NCI-H187 (cell line): ENCODE data around the gene ZNF681.
A peak's percentile ranks its signal among the peaks of the same experiment; 100 is the strongest.
"Not testable (repeated sequence)": the region's sequence is repeated elsewhere in the genome, so short reads cannot be mapped to it uniquely, and the experiment has no call there.

Source experiments
- DNase-seq, 2 experiments: peaks; one replicate each; lab custom pipeline; 2025; lab: John Stamatoyannopoulos, UW

Gene ZNF681

DNA sequence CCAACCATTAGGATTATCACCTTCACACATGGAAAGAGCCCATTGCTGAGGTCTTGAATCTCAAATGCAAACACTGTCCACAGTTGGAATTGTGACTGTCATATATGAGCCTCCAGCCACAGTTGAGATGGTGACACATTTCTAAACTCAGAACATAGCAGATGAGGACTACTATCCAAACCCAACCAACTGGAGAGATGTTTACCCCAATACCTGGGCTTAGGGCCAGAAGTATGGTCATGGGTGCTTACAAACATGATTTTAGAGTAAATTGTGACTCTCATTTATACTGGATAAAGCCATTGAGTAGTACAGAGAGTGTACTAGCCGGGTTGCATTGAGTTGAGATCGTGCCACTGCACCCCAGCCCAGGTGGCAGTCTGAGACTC lies 14.0 kb upstream of the ZNF681 start:
- no peak for DNase-seq

DNA sequence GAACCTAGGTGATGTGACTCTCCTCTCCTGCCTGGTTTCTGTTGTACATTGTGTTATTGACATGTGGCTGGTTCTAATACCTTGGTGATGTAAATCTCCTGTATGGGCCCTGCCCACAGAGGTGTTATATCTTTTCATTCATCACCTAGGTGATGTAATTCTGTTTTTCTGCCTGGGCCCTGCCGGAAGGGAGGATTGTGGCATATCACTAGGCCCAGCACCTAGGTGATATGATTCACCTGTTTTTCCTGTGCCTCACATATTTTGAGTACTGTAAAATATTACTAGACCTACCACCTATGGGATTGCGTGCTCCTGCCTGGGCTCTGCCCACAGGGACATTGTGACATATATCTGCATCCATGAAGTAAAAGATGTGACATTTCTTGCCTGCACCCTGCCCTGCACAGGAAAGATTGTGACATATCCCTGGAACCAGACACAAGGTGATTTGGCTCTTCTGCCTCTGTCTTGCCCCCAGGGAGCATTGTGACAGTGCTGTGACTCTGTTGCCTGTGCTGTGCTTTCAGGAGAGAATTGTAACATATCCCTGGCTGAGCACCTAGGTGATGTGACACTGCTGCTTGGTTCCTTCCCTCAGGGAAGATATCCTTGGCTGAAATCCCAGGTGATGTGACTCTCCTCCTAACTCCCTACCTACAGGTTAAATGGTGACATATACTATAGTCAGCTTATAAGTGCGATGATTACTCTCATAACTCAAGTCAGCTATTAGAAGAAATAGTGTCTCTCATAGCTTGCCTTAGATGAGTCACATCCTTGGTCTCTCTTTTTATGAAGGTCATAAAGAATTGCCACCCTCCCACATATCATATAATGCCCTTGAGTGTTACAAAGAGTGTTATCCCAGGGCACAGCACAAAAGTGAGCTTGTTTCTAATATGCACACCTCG lies 13.3 kb upstream of the ZNF681 start:
- no peak for DNase-seq

DNA sequence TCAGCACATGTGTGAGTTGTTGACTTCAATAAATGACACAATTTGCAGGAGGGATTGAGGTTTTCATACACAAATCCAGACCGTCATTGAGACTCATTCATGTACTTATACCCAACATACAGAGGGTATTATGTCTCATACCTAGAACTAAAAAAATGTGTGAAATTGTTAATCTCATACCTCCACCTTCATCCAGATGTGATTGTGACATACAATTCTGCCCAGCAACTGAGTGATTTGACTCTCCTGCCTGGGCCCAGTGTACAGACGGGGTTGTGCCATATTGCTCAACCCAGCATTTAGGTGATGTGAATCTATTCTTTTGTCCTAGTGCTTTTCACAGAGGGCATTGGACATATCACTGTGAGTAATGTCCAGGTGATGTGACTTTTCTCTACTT lies 12.6 kb upstream of the ZNF681 start:
- DNase-seq, result no peak

DNA sequence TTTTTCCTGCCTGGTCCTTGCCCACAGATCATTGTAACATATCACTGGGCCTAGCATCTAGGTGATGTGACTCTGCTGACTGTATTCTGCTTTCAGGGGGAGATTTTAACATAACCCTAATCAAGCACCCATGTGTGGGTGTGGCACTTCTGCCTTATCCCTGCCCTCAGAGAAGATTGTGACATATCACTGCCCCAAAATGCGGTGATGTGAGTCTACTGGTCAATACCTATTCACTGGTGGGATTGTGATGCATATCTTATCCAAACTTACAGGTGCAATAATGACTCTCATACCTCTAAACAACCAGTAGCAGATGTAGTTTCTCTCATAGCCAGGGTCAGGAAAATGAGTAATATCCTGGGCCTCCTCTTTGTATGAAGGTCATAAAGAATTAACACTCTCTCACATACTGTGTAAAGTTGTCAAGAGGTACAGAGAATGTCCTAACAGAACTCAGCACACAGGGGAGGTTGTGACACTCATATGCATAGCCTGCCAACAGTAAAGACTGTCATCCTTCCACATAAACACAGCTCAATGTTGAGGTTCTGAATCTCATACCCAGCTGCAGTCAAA lies 12.1 kb upstream of the ZNF681 start:
- no peak for DNase-seq

DNA sequence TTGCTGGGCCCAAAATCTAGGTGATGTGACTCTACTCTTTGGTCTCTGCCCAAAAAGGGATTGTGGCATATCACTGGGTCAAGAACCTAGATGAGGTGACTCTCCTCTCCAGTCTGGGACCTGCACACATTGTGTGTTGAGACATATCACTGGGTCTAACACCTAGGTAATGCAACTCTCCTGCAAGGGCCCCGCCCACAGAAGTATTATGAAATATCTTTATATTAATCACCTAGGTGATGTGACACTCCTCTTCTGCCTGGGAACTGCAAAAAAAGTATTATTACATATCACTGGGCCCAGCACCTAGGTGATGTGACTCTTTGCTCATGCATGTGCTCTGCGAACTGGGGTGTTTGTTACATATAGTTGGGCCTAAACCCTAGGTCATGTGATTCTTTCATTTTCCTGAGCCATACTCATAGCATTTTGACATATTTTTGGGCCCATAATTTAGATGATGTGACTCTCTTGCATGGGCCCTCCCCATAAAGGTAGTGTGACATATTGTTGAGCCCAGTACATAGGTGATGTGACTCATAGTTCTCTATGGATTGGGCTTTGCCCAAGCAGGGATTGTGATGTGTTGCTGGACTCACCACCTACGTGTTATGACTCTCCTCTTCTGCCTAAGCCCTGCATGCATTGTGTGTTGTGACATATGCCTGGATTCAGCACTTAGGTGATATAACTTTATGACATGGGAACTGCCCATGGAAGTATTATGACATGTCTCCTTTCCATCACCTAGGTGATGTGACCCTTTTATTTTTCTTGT lies 11.2 kb upstream of the ZNF681 start:
- DNase-seq, result no peak

DNA sequence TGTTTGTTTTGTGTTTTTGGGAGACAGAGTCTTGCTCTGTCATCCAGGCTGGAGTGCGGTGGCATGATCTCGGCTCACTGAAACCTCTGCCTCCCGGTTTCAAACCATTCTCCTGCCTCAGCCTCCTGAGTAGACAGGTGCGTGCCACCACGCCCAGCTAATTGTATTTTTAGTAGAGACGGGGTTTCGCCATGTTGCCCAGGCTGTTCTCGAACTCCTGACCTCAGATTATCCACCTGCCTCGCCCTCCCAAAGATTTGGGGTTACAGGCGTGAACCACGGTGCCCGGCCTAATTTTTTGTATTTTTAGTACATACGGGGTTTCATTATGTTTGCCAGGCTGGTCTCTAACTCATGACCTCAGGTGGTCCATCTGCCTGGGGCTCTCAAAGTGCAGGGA lies 8.3 kb upstream of the ZNF681 start:
- DNase-seq, result no peak

DNA sequence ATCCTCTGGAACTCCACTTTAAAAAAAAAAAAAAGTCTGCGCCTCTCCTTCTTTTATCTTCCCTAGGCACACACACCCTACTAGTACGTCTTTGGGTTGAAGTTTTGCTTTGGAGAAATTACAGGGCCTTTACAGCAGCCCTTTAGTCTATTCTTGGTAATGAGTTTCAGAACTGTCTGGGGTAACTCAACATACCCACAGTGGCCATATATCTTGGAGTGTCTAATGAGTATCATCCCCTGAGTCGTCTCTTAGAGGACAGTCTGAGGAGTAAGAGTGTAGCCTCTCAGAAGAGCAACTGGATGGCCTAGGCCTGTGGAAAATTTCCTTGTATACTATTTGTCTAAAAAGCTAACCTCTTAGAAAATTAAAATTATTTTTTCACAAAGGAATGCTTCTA lies 6.1 kb upstream of the ZNF681 start:
- DNase-seq, result no peak

DNA sequence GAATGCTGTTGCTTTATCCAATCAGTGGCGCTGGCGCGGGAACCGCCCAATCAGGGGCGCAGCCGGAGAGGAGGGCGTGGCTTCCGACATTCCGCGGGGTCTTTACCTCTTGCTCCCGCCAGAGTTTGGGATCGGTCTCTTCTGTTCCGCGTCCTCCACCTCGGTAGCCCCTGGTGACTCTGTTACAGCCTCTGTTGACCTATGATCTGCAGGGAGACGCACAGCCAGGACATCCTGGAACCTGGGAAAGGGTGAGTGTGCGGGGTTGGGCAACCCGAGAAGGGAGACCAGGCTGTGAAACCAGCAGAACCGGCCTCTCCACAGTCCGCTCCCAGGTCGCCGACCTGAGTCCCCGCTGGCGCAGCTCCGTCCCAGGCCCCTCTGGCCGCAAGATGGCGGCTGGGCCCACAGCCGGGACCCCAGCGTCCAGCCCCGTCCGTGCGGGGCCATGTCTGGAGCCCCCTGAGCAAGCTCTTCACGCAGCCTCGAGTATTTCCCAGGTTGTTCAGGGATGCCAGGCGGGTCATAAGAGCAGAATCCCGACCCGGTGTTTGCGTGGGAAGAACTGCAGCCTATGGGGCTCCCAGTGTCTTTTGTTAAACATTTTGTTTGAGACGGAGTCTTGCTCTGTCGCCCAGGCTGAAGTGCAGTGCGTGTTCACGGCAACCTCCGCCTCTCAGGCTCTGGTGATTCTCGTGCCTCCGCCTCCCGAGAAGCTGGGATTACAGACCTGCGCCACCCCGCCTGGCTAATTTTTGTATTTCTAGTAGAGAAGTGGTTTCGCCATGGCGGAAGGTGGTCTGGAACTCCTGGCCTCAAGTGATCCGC lies 4.4 kb upstream of the ZNF681 start:
- DNase-seq, result peak; percentile 31 to 62

DNA sequence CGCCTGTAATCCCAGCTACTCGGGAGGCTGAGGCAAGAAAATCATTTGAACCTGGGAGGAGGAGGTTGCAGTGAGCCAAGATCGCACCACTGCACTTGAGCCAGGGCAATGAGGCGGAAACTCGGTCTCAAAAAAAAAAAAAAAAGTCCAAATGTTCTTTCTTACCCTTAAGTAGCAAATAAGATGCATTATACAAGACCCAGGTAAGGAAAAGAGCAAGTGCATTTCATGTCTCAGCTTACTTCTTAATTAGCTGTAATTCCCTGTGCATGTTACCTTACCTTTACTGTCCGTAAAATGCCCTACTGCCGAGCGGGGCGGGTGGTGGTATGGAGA lies 3.8 kb upstream of the ZNF681 start:
- DNase-seq, result no peak

DNA sequence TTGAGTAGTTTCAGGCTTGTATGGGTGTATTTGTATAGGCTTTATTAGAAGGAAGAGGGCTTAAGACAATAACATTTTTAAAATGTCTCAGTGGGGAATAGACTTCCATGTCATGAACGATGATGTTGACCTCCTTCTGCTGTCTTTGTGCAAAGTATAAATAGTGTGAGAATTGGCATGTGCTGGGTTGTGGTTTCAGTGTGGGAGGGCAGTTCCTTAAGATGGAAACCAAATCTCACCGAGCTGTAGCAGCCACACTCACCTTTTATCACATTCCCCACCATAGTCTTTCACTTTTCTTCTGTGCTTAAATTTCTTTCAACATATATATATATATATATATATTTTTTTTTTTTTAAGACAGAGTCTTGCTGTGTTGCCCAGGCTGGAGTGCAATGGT lies 1.6 kb upstream of the ZNF681 start:
- DNase-seq, result not testable (repeated sequence)

DNA sequence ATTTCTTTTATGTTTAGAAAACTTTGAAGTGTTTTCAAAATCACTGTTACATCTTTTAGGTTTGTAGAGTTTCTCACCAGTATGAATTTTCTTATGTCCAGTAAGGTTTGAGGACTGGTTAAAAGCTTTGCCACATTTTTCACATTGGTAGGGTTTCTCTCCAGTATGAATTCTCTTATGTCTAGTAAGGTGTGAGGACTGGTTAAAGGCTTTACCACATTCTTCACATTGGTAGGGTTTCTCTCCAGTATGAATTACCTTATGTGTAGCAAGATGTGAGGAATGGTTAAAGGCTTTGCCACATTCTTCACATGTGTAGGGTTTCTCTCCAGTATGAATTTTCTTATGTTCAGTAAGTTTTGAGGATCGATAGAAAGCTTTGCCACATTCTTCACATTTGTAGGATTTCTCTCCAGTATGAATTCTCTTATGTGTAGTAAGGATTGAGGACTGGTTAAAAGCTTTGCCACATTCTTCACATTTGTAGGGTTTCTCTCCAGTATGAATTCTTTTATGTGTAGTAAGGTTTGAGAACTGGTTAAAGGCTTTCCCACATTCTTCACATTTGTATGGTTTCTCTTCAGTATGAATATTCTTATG lies 15.0 kb downstream of the ZNF681 start:
- DNase-seq, result not testable (repeated sequence)

DNA sequence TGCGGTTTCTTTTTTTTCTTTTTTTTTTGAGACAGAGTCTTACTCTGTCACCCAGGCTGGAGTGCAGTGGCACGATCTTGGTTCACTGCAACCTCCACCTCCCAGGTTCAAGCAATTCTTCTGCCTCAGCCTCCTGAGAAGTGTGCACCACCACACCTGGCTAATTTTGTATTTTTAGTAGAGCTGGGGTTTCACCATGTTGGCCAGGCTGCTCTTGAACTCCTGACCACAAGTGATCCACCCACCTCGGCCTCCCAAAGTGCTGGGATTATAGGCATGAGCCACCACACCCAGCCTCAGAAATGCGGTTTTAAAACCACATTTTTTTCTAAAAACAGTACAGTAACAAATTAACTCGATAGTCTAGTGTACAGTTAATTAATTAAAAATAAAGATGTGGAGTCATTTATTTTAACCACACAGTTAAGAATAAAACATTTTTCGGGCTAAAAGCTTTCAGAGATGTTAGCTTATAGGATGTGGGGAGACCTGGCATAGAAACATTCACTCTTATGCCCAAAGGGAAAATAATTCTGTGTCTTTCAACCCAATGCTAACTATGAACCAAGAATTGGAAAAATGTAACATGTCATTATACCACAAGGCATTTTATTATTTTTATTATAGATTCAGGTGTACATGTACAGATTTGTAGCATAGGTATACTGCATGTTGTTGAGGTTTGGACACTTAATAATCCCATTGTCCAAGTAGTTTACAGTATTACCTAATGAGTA lies 27.8 kb downstream of the ZNF681 start:
- DNase-seq, result not testable (repeated sequence)

DNA sequence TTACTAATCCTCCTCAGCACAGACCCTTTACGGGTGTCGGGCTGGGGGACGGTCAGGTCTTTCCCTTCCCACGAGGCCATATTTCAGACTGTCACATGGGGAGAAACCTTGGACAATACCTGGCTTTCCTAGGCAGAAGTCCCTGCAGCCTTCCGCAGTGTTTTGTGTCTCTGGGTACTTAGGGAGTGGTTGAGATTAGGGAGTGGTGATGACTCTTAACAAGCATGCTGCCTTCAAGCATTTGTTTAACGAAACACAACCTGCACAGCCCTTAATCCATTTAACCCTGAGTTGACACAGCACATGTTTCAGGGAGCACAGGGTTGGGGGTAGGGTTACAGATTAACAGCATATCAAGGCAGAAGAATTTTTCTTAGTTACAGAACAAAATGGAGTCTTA lies 34.5 kb downstream of the ZNF681 start:
- DNase-seq, result not testable (repeated sequence)

DNA sequence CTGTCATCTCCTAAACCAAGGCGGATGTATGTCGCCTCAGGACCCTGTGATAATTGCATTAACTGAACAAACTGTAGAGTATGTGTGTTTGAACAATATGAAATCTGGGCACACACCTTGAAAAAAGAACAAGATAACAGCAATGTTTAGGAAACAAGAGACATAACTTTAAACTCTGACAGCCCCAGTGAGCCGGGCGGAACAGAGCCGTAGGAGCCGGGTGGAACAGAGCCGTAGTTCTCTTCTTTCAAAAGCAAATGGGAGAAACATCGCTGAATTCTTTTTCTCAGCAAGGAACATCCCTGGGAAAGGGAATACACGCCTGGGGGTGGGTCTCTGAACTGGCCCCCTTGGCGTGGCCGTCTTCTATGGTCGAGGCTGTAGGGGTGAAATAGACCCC lies 39.9 kb downstream of the ZNF681 start:
- DNase-seq, result no peak

DNA sequence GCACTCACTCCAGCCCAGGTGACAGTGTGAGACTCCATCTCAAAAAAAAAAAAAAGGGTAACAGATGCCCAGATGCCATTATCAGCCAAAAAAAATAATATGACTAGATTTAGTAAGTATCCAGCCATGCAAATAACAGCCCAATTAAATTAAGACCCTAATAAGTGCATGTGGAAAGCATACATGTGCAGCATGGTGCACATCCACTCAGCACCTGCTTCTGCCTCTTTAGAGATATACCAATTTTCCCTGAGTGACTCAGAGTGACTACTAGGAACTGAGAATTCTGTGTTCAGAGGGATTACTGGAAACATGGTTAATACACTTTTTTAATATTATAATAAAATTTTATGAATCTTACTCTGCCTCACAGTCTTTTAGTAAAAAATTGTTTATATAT lies 41.9 kb downstream of the ZNF681 start:
- no peak for DNase-seq

DNA sequence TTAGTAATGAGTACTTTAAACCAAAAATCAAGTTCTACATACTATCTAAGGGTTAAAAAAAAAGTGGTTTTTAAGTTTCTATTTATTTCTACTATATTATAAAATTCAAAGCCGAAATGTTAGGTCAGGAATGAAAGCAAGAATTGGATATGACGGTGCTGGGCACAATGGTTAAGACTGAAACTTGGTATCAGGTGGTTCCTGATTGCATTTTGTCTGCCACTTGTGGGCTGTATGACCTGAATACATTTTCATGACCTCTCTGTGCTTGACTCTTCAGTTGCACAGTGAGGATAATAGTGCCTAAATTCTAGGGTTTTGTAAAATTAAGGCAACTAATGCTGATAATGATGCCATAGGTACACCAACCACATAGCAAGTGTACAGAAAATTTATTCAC lies 49.3 kb downstream of the ZNF681 start:
- no peak for DNase-seq

DNA sequence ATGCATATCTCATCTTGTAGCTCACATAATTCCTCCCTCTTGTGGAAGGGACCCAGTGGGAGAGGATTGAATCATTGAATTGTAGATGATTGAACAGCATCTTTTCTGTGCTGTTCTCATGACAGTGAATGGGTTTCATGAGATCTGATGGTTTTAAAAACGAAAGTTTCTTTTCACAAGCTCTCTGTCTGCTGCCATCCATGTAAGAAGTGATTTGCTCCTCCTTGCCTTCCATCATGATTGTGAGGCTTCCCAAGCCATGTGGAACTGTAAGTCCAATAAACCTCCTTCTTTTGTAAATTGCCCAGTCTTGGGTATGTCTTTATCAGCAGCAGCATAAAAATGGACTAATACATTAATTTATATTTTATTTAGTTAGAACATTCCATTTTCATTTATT lies 52.0 kb downstream of the ZNF681 start:
- no peak for DNase-seq

DNA sequence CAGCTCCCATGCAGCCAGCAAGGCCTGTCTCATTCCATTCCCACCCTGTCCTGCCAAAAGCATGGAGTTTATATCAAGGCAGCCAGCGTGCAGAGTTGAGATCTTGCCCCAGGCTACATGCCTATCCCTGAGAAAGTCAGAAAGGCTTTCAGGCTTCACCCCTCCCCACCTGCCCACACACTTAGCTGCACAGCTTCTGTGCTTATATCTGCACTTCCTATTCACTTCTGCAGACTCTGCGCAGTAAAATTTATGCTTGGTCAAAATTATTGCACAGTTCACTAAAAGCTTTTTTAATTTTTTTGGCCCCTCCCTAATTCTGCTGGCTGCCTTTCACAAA lies 59.2 kb downstream of the ZNF681 start:
- no peak for DNase-seq

DNA sequence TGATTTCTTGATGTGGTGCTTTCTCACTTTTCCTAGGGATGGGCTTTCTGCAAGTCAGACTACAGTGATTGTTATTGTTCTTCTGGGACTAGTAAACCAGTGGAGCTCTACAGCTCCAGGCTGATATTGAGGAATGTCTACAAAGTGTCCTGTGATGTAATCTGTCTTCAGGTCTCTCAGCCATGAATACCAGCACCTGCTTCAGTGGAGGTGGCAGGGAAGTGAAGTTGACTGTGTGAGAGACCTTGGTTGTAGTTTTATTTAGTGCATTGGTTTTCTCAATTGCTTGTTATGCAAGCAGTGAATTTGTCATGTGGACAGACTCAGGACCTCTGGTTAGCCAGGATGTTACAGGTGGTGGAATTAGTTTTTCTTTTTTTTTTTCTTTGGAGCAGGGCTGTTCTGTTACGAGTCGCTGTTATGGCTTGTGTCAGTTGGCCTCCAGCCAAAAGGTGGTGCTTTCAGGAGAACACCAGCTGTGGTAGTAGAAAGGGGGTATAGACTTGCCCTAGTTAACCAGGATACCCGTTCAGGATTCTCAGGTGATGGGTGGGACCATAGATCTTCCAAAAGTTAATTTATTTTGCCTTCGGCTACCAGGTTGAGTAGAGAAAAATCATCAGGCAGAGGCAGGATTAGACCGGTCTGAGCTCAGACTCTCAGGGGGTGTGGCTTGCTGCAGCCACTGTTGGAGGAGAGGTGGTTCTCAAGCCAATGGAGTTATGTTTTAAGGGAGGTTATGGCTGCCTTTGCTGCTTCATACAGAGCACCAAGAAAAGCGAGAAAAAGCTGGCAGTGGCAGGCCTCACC lies 59.8 kb downstream of the ZNF681 start:
- DNase-seq, result no peak

DNA sequence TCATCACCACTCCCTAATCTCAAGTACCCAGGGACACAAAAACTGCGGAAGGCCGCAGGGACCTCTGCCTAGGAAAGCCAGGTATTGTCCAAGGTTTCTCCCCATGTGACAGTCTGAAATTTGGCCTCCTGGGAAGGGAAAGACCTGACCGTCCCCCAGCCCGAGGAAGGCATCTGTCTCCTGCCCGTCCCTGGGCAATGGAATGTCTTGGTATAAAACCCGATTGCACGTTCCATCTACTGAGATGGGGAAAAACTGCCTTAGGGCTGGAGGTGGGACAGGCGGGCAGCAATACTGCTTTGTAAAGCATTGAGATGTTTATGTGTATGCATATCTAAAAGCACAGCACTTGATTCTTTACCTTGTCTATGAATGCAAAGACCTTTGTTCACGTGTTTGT lies 65.8 kb downstream of the ZNF681 start:
- DNase-seq, result not testable (repeated sequence)
